ENCODE measurements around the gene IQUB. TPM values are rescaled to one million over a fixed set of nuclear protein-coding genes. Genes with fewer than 3 reads are reported as not detected.

Gene IQUB
- total RNA-seq, result 0.19 and 0.21 TPM in 2 replicates

DNA sequence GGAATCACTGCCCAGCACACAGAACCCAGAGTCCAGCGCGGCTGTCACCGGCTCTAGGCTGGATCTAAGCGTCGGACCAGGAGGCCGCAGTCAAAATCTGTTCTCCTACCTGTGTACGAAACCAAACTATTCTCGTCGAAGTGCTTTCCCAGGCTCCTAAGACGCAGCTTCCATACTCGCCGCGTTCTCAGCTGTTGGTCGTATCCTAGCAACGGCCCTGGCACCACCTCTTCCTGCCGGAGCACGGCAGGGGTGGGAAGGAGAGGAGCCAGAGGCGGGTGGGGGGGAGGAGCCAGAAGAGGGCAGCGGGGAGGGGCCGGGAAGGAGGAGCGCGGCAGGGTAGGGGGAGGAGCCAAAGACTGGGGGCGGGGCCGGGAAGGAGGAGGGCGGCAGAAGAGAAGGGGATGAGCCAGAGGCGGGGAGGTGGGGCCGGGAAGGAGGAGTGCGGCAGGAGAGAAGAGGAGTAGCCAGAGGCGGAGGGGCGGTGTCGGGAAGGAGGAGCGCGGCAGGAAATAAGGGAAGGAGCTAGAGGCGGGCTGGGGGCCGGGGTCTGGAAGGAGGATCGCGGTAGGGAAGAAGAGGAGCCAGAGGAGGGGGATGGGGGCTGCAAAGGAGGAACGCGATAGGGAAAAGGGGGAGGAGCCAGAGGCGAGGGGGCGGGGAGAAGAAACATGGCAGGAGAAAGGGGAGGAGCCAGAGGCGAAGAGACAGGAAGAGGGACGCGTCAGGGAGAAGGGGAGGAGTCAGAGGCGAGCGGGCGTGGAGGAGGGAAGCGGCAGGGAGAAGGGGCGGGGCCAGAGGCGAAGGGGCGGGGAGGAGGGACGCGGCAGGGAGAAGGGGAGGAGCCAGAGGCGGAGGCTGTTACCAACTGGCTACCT, at the start of gene IQUB:
Gene IQUB, minus strand, starts transcription at position 213 of the 878 bp plus-strand sequence. CDS start 22,255 bp downstream, outside the sequence.

DNA sequence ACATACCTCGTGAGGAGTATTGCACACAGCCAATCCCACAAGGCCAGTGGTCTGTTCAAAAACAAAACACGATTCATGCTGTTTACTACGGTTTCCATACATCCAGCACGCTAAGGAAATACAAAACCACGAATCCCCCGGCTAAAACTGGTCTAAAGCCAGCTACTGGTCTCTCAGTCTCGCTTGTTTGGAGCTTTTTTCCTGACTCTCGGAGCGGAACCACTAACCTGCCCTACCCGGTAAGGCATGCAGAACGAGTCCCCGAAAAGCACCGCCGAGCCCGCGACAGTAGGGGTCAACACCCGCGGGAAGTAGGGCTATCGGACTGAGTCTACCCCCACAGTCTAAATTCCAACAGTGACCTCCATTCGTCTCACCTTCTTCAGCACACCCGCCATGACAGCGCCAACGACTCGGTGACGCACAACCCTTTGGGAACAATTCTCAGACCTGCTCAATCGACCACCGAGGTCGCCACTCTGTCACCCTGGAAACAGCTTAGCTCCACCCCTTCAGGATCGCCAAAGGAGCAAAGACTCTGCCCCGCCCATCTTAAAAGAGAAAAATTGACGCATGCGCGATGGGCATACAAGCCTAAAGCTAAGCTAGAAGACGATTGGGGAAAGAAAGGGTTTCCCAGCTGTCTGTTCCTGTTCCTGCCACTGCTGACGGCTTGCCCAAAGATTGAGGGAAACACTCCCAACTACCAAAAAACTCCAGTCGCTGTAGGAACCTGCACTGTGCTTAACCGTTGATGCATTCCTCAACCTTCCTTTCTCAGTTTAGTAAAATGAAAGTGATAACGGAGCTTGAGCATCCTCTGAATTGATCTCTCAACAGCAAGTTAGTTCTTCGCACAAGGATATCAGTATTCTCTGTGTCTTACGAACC, 23.2 kb upstream of the IQUB start, which contains the start of gene NDUFA5:
Gene NDUFA5, minus strand, starts transcription at position 421 of the 891 bp plus-strand sequence. Its CDS starts 23 bp downstream, at position 398.

Other genes with a start within 250 kb of the IQUB start
- 22.2 and 34.1 TPM in 2 replicates for gene NDUFA5, start 23.2 kb upstream of the IQUB start, total RNA-seq
- gene ASB15, start 67.2 kb upstream of the IQUB start, total RNA-seq, result not detected in 2 replicates
- not detected in 2 replicates for gene LMOD2, start 121.3 kb upstream of the IQUB start, total RNA-seq
- 12.8 and 21.0 TPM in 2 replicates for gene WASL, start 214.4 kb upstream of the IQUB start, total RNA-seq

Data from airway epithelial cell (primary cell).